HG02884 (cell line): ENCODE results near the gene ELMOD3.
"Not testable (repeated sequence)": the region's sequence is repeated elsewhere in the genome, so short reads cannot be mapped to it uniquely, and the experiment has no call there.

Experiments
- ATAC-seq: cut with Tn5 transposase; IDR thresholded peaks from one replicate; pipeline ENCODE4 v1.9.1; 2021; ENCODE audit warnings: mild to moderate bottlenecking, moderate library complexity; ENCODE audit not compliant: unreplicated experiment

The ELMOD3 gene

DNA sequence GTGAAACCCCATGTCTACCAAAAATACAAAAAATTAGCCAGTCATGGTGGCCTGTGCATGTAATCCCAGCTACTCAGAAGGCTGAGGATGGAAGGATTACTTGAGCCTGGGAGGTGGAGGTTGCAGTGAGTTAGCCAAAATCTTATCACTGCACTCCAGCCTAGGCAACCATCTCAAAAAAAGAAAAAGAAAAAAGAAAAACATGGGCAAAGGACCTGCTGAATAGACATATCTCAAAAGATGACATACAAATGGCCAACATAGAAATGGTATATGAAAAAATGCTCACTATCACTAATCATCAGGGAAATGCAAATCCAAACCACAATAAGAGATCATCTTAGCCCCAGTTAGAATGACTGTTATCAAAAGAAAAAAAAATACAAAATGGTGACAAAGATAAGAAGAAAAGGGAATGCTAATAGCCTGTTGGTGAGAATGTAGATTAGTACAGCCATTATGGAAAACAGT is 25.4 kb upstream of the ELMOD3 start:
- ATAC-seq = no peak

DNA sequence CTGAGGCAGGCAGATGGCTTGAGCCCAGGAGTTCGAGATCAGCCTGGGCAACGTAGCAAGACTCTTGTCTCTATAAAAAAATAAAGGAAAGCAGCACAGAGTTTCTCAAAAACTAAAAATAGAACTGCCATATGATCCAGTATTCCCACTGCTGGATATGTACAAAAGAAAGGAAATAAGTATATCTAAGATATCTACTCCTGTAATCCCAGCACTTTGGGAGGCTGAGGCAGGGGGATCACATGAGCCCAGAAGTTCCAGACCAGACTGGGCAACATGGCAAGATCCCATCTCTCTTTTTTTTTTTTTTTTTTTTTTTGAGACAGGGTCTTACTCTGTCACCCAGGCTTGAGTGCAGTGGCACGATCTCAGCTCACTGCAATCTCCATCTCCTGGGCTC is 24.9 kb upstream of the ELMOD3 start:
- not testable (repeated sequence) for ATAC-seq

DNA sequence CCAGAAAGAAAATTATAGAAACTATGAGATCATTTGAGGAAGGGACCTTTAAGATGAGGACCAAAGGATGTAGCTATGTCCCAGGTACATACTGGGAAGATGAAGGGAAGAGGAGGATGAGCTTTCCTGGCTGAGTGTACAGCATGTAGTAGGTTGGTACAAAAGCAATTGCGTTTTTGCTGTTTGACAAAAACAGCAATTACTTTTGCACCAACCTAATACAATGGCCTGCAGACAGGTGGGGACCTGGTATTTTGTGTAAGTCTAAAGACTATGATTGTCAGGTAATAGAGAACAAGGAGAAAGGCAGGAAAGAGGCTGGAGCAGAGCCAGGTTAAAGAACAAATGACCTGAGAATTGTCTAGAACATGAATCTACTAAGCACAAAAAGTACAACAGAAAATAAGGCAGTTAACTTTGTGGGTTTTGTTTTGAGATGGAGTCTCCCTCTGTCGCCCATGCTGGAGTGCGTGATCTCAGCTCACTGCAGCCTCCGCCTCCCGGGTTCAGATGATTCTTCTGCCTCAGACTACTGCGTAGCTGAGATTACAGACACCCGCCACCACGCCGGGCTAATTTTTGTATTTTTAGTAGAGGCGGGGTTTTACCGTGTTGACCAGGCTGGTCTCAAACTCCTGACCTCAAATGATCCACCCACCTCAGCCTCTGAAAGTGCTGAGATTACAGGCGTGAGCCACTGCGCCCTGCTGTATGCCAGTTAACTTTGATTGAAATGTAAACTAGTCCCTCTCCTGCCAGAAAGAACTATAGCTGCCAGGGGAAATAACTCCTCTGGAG is 23.5 kb upstream of the ELMOD3 start:
- ATAC-seq = no peak

DNA sequence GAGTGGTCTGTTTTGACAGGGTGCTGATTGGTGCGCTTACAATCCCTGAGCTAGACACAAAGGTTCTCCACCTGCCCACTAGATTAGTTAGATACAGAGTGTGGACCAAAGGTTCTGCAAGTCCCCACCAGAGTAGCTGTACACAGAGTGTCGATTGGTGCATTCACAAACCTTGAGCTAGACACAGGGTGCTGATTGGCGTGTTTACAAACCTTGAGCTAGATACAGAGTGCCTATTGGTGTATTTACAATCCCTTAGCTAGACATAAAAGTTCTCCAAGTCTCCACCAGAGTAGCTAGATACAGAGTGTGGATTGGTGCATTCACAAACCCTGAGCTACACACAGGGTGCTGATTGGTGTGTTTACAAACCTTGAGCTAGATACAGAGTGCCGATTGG is 20.7 kb upstream of the ELMOD3 start:
- ATAC-seq = not testable (repeated sequence)

DNA sequence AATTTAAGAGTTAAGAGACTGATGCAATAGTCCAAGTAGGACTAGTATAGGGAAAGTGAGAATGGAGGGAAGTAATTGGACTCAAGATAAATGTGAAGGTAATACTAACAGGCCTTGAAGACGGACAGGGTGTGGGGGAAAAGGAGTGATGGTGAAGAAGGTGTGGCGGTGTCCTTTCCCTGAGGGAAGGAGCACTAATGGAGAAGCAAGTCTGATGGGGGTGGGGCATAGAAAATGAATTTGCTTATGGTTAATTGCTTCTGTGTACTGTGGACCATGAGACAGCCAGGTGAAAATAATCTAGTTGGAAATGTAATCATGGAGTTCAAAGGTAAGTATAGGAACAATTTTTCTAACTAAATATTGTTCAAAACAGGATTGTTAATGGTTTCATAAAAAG is 19.6 kb upstream of the ELMOD3 start:
- no peak for ATAC-seq

DNA sequence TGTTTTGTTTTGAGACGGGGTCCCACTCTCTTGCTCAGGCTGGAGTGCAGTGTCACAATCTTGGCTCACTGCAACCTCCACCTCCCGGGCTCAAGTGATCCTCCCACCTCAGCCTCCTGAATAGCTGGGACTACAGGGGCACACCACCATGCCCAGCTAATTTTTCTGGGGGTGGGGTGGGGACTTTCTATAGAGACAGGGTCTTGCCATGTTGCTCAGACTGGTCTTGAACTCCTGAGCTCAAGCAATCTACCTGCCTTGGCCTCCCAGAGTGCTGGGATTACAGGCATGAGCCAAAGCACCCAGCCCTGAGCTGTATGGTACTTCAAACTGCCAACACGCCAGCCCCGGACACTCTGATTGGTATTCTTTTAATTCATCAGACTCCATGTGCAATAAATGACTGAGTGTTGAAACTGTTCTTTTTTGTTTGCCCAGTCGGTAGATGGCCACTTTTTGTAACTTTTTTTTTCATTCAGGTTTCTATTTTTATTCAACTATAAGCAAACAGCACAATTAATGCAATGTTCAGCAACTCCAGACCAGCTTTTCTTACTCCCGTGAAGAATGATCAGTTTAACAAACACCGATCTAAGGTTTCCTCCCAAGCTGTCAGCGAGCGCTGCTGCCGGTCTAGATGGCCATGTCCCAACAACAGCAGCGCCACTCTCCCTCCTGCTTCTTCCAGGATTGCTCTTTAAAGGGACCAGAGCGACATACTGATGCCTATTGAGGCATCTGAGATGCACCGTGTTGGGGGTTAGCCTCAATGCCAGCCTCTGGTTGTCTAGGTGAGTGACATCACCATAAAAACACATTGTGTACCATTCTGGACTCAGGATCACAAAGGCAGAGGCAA is 14.3 kb upstream of the ELMOD3 start:
- no peak for ATAC-seq

DNA sequence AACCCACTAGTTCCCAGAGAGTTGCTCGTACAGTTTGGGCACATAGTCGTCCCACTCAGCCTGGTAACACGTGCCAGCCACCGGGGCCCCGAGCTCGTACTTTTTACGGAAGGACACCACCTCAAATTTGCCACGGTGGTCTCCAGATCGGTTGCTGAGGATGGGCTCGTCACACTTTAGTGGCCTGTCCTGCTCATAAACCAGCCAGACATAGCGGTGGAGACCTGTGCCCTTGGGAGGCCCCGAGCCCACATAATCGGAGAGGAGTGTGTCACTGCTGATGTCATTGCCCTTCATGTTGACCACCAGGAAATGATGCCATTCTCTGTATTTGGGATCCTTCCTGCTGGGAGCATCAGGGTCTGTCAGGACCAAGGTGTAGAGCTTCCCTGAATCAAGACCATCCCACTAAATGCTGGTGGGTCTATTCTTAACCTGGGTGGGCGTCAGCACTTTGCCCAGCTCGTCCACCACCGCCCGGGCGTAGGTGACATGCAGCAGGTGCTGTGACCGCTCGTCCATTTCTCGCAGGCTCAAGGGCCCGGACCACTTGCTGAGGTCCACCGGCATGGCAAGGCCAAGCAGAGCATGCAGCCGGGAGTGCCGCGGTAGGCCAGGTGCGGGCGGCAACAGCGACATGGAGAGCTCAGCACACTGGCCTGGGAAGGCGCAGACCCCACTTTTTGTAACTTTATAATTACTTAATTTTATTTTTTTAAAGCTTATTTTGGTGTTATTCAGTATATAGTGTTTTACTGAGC is 13.1 kb upstream of the ELMOD3 start:
- ATAC-seq = no peak

DNA sequence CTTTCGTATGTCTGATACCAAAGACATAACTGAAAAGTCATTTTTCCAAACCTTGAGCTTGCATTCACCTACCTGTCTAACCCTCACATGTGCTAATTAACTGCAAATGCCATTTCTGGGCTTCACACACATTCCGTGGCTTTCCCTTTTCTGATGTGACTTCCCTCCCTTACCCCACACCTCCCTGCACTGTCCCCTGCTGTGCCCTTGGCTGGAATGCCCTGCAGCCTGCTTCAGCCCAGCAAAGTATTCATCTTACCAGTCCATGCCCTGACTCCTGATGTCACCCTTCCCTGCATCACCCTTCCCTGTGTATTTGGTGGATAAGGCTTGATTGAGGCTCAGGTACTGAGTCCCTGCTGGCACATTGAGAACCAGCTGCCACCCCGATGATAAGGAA is 12.4 kb upstream of the ELMOD3 start:
- no peak for ATAC-seq

DNA sequence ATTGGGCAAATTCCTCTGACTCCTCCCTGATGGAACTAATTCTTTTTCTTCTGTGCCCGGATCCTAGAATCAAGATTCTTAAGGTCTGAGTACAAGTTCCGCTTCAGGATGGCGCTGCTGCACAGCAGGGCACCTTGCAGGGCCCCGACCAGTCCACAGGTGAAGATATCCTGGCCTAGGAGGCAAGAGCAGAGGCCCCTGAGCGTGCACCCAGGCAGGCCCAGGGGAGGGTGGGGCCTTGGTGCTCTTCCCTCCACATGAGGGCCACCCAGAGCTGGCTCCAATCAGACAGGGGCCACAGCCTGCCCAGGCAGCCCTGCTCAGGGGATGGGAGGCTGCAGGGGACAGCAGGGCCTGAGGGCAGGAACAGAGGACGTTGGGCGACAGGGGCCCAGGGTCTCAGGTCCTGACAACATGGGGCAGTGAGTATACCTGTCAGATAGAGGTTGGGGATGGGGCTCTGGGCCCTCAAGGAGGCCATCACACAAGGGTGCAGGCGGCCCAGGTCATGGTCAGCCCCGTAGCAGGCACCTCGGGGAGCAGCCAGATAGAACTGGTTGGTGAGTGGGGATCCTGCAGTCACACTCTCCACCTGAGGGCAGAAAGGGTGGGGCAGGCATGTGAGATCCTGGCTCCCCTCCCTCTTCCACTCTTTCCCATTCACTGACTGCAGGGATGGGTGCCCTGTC is 11.2 kb upstream of the ELMOD3 start:
- not testable (repeated sequence) for ATAC-seq

DNA sequence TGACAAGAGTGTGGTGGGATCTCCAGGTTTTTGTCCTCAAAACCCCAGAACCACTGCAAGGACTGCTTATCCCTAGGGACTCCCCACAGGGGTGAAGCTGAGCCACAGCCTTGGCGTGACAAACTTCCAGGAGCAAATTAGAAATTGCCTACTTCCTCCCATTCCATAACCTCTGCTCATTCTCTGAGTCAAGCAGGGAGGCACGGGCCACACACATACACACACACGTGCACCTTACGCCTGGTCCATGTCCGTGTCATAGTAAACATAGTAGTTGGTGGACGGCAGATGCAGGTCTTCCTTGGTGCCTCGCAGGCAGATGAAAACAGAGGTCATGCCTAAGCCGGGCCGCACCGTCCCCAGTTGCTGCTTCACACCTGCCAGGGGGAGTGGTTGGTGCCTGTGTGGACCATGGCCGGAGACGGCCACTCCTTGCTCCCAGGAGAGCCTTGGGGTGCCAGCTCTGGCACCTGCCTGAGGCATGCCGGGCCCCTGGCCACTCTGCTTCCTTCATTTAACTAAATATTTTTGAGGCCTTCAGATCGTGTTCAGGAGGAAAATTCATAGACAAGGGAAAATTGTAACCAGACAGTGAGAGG is 10.1 kb upstream of the ELMOD3 start:
- no peak for ATAC-seq

DNA sequence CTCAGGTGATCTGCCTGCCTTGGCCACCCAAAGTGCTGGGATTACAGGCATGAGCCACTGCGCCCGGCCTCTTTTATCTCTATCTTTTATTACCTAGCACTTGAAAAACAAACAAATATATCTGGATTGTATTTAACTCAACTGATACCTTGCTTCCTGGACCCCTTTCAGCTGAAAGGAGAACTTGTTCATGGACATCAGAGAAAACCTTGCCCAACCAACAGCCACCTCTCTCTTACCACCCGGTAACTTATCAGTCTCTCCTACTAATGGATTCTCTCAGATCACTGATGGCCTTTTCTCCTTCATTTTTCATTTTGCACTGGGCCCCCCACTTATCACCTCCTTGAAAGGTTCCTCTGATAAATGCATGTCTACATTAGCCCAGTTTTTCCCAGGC is 7.0 kb upstream of the ELMOD3 start:
- no peak for ATAC-seq

DNA sequence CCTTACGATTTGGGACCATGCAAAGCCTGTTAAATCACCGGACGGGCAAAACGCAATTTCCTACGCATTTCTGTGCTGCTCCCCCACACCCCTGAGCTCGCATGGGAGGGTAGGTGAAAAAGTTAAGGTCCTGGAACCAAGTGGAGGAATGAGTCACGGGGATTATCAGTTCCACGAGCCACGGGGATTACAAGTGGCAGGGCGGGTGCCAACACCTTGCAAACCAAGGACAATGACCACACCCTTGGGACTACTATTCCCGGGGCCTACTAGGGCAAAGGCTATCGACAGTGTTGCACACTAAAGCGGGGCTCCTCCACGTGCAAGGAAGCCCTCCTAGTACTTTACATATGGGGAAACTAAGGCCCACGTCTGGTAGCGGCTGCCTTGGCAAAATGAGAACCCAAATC is 688 bp upstream of the ELMOD3 start:
- ATAC-seq = no peak

DNA sequence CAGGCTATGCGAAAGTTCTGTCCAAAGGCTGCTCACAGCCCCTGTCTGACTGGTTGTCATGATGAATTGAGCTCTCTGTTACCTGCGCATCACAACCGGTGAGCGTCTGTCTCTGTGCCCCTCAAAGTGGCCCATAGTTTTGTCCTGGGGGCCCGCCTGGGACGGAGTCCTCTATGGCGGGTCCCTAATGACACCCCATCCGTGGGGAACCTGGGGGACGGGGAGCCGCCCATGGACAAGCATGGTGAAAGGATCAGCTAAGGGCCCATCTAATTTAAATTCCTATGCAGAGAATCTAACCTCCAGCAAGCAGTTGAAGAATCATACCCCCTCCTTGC is 473 bp downstream of the ELMOD3 start:
- peak; percentile 1 for ATAC-seq

DNA sequence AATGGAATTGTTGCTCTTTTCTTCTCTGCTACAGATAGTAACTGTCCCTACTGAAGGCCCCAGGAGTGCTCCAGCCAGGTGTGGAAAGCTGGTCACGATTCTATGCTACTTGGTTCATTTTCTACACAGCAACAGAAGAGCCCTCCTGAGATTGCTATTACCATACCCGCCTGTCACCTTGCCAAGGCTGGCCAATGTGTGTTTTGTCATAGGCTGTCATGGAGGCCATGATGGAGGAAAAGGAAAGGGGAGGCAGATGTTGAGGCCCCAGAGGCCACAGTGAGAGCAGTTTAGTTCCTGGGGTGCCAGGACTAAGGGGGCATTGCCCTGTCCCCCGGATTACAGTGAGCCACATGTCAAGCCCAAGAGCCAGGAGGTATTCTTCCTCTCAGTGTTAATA is 952 bp downstream of the ELMOD3 start:
- no peak for ATAC-seq

DNA sequence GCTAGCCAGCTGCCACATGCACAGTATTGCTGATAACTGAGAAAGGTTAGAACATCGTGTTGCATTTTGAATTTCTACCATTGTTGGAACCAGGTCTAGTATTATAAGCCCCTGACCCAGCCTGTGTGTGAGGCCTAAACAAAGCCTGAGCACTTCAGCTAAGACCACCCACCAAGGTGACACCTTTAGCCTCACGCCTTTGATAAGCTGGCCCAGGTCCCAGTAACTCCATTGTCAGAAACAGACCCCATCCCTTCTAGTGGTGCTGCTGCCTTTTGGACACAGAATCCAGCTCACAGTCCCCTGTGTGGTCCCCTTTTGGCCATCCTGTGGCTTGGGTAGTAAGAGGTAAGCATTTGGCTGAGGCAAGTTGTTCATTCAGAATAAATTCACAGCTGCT is 1.6 kb downstream of the ELMOD3 start:
- ATAC-seq = no peak

DNA sequence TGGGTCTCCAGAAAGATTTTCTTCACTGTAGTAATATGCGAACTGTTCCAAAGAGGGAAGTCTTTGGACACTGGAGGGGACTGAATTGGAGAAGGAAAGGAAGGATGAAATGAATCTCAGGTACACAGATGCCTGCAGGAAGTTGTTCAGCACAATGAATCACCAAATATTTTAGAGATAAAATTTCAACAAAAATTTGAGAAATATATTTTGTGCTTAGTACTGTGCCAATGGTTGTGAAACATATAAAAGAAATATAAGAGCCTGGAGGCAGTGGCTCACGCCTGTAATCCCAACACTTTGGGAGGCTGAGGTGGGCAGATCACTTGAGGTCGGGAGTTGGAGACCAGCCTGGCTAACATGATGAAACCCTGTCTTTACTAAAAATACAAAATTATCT is 3.2 kb downstream of the ELMOD3 start:
- no peak for ATAC-seq

DNA sequence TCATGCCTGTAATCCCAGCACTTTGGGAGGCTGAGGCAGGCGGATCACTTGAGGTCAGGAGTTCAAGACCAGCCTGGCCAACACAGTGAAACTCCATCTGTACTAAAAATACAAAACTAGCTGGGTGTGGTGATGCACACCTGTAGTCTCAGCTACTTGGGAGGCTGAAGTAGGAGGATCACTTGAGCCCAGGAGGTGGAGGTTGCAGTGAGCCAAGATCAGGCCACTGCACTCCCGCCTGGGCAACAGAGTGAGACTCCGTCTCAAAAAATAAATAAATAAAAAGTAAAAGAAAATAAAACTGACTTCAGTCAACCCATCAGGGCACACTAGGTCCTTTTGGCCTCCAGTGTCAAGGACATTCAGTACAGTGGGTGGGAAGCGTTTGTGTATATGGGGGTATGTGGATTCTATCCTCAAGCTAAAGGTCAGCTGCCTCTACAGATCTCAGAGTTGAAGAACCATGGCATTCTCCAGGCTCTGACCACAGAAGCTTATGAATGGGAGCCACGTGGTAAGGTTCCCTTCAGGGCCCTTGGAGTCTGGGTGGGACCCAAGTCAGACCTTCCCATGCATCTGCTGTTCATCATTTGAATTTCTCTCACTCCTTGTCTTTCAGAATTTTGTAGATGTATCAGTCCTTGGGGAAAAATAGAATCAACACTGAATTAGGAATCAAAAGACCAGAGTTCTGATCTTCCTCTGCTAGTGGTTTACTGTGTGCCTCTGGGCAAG is 8.3 kb downstream of the ELMOD3 start:
- not testable (repeated sequence) for ATAC-seq

DNA sequence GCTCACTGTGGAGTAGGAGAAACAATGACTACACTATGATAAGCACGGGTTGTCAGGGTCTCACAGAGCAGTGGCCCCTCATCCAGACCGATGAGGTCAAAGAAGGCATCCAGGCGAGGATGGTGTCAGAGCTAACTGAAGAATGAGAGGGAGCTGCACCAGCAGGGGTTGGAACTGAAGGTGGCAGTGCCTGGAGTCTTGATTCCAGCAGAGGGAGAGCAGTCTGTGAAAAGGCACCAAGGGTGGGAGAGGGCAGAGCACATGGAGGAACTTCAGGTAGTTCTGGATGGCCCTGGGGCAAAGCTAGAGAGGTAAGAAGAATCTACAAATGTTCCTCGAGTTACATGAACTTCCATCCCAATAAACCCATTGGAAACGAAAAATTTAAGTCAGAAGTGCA is 12.6 kb downstream of the ELMOD3 start:
- ATAC-seq = no peak

DNA sequence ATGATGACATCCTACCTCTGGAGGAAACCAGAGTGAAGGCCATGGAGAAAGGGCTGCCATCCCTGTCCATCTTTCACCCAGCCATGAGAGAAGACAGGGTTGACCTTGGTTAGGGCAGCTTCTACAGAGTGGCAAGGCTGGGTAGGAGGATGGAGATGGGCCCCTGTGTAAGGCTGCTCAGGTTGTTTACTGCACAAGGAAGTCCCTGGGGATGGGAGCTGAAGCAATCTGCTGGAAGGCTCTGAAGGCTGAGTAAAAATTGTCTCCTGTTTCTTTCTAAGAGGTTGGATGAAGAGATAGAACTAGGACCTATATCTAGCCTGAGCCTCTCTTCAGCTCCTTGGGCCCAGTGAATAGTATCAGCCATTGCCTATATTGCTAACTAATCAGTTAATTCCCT is 14.4 kb downstream of the ELMOD3 start:
- ATAC-seq = no peak

DNA sequence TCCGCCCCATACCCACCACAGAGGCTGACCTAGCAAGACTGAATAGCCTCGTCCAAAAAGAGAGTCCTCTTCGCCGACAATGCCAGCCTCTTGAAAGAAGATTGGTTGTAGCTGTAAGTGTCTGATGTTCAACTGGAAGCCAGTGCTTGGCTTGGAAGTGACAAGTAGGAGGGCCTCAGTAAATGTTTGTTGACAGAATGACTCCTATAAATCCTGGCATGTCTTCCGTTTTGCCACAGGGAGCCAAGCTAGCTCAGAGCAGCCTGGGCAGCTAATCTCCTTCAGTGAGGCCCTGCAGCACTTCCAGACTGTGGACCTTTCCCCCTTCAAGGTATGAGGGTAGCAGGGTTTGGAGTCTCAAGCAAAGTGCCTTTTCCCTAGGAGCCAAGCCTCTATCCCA is 14.9 kb downstream of the ELMOD3 start:
- no peak for ATAC-seq
